ENCODE measurements around the gene ENOX1. TPM values are rescaled to one million over a fixed set of nuclear protein-coding genes. Genes with fewer than 3 reads are reported as not detected.

The ENOX1 gene
- total and polyA plus RNA-seq, 3 donors from 2014 or later: 11.0 to 14.2 (median 11.5) TPM

GRCh38 chr13:43687038-43687437 lies 99.7 kb downstream of the ENOX1 start:
- WGBS, 2 donors: 87 to 89% methylated on average over 4 of the region's 4 CpGs
- no peaks in the 10 kb centered on the region for H3K4me1 ChIP-seq
- no peak overlapping the region for H3K4me3 ChIP-seq
- H3K27ac ChIP-seq: no peak overlapping the region
- no peaks in the 10 kb centered on the region for H3K36me3 ChIP-seq (ENCODE audit: low read depth, missing control alignments)
- intact Hi-C loops (cut with DNase I; ENCODE audit: low total_unique reads): no loop called here
- no peak for DNase-seq
- no peaks in the 10 kb centered on the region for H3K9me3 ChIP-seq
- H3K27me3 ChIP-seq: no peaks in the 10 kb centered on the region
- TF ChIP-seq CTCF (IDR thresholded peaks at IDR 0.05) (no peak), POLR2A (IDR thresholded peaks at IDR 0.05) (no peak)

DNA sequence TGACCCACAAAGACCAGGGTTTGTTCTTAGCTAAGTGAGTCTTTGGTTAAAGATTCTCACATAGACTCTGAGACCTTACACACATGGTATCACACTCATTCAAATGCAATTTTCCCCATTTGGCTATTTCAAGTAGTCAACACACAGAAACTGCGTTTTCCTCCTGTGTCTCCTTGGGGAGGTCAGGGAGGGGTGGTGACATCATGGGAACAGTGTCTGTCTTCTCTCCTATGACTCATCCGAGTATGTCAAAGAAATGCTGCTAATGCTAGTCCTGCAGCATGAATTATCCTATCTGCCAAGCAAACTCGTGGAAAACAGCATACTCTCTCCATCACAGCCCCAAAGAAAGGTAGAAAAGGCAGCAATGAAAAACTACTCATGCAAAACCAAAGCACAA lies 100.2 kb downstream of the ENOX1 start:
- DNase-seq: no peak
- intact Hi-C loops (cut with DNase I; ENCODE audit: low total_unique reads): no loop called here
- no peak overlapping the region for H3K27ac ChIP-seq

DNA sequence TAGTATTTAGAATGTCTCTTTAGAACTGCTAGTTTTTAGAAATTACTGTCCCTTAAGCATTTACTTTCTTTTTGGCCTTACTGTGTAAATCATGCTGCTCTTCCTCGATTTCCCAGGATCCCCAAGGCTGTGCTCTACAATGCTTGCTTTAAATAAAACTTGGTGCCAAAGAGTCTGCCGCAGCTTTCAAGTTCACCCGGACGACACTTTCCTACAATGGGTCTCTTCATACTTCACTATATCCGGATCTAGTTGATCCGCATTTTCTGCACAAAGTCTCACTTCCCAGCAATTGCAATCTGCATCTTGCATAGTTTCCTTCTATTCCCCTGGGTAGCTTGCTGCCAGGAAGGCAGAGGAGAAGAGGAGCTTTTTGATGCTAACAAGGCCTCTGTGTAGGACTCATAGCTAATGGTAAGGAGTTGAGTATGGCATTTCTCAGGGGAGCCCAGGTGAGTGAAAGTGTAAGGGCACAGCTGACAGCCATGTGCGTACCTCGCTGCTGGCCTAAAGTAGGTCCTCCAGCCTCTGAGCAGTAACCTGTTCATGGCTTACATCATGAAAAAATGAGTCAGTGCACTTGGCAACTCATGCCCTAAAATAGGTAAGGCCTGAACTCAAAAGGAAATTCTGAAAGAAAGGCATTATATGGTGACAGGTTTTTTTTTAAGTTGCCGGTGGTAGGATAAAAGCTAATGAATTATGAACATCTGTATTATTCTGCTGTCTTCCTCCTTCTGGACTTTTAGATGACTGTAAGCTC lies 101.6 kb downstream of the ENOX1 start:
- H3K4me1 ChIP-seq: no peaks in the 10 kb centered on the region
- H3K4me3 ChIP-seq: no peak overlapping the region
- intact Hi-C loops (cut with DNase I; ENCODE audit: low total_unique reads): no loop called here
- no peak for TF ChIP-seq POLR2A (IDR thresholded peaks at IDR 0.05)
- no peak for TF ChIP-seq CTCF (IDR thresholded peaks at IDR 0.05)
- no peaks in the 10 kb centered on the region for H3K27me3 ChIP-seq
- WGBS, 2 donors: 80 to 93% methylated on average over 9 of the region's 9 CpGs
- no peak overlapping the region for H3K27ac ChIP-seq
- no peaks in the 10 kb centered on the region for H3K36me3 ChIP-seq (ENCODE audit: low read depth, missing control alignments)
- no peaks in the 10 kb centered on the region for H3K9me3 ChIP-seq
- no peak for DNase-seq

More for the DNA sequence above, 100.2 kb downstream of the ENOX1 start:
- H3K27me3 ChIP-seq: no peaks in the 10 kb centered on the region
- TF ChIP-seq POLR2A (IDR thresholded peaks at IDR 0.05): no peak
- no peak for TF ChIP-seq CTCF (IDR thresholded peaks at IDR 0.05)
- H3K4me1 ChIP-seq: no peaks in the 10 kb centered on the region
- H3K4me3 ChIP-seq: no peak overlapping the region
- WGBS, 2 donors: 53% methylated on average over 3 of the region's 3 CpGs
- H3K36me3 ChIP-seq (ENCODE audit: low read depth, missing control alignments): no peaks in the 10 kb centered on the region
- H3K9me3 ChIP-seq: no peaks in the 10 kb centered on the region

- no peak for DNase-seq
- Histone ChIP-seq H3K4me3 (no peak overlapping the region), H3K27me3 (no peaks in the 10 kb centered on the region), H3K27ac (no peak overlapping the region), H3K4me1 (no peaks in the 10 kb centered on the region), H3K36me3 (ENCODE audit: low read depth, missing control alignments) (no peaks in the 10 kb centered on the region), H3K9me3 (no peaks in the 10 kb centered on the region)
- no peak for TF ChIP-seq CTCF (IDR thresholded peaks at IDR 0.05)
- no peak for TF ChIP-seq POLR2A (IDR thresholded peaks at IDR 0.05)
- intact Hi-C loops (cut with DNase I; ENCODE audit: low total_unique reads): no loop called here
- WGBS, 2 donors: 60 to 74% methylated on average over 2 of the region's 2 CpGs
Observed at GRCh38 chr13:43682701-43683100, 104.1 kb downstream of the ENOX1 start.

GRCh38 chr13:43676320-43676719 lies 110.5 kb downstream of the ENOX1 start:
- DNase-seq: no peak
- H3K36me3 ChIP-seq (ENCODE audit: low read depth, missing control alignments): no peaks in the 10 kb centered on the region
- H3K27me3 ChIP-seq: no peaks in the 10 kb centered on the region
- no peak overlapping the region for H3K4me3 ChIP-seq
- H3K27ac ChIP-seq: no peak overlapping the region
- WGBS, 2 donors: 81 to 91% methylated on average over 1 of the region's 1 CpG
- H3K9me3 ChIP-seq: no peaks in the 10 kb centered on the region
- TF ChIP-seq CTCF (IDR thresholded peaks at IDR 0.05) (no peak), POLR2A (IDR thresholded peaks at IDR 0.05) (no peak)
- intact Hi-C loops (cut with DNase I; ENCODE audit: low total_unique reads): no loop called here
- no peaks in the 10 kb centered on the region for H3K4me1 ChIP-seq

Measured in testis (tissue), 3 donors.